ENCODE data around the gene HNRNPR.

DNA sequence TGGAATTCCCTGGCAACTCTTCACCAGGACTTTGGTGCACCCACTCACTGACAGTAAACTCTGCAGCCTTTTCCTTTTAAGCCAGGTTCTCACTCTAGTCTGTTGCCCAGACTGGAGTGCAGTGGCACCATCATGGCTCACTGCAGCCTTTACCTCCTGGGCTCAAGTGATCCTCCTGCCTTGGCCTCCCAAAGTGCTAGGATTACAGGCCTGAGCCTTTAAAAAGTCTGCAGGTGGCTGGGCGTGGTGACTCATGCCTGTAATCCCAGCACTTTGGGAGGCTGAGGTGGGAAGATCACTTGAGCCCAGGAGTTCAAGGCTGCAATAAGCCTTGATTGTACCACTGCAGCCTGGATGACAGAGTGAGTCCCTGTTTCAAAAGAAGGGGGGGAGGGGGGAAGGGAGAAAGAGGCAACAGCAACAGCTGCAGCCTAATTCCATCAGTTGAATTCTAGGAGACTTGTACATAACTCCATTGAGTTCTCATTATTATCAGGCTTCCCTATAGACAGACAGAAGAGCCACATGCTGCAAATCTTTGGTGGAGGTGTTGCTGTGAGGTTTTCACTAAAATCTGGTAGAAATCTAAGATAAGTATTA, 8.1 kb upstream of the HNRNPR start:
- TF ChIP-seq POLR2AphosphoS5 (IDR thresholded peaks at IDR 0.05; ENCODE audit: low read depth, low read length) (no peak), RBBP5 (IDR thresholded peaks at IDR 0.05; ENCODE audit: borderline replicate concordance, low read depth, low read length) (no peak), CHD1 (IDR thresholded peaks at IDR 0.05; ENCODE audit: low read depth, low read length) (no peak), CHD2 (IDR thresholded peaks at IDR 0.05; ENCODE audit: low read length) (no peak), EZH2 (IDR thresholded peaks at IDR 0.05; ENCODE audit: low read depth, low read length, severe bottlenecking) (no peak), POLR2A (IDR thresholded peaks at IDR 0.05; ENCODE audit: control extremely low read depth in 1 of 2, low read depth in 2 of 2, low read length in 2 of 2) (no peak), YY1 (IDR thresholded peaks at IDR 0.05; ENCODE audit: low read depth, low read length) (no peak), GABPA (IDR thresholded peaks at IDR 0.05; ENCODE audit: borderline replicate concordance, insufficient read depth, low read length) (no peak), SUZ12 (IDR thresholded peaks at IDR 0.05; ENCODE audit: low read length) (no peak), SAP30 (IDR thresholded peaks at IDR 0.05; ENCODE audit: insufficient read depth, insufficient replicate concordance, low read length) (no peak)
- TF ChIP-seq, protein P1, sequence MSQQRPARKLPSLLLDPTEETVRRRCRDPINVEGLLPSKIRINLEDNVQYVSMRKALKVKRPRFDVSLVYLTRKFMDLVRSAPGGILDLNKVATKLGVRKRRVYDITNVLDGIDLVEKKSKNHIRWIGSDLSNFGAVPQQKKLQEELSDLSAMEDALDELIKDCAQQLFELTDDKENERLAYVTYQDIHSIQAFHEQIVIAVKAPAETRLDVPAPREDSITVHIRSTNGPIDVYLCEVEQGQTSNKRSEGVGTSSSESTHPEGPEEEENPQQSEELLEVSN (IDR thresholded peaks at IDR 0.05), result no peak
- TF ChIP-seq, protein P2, sequence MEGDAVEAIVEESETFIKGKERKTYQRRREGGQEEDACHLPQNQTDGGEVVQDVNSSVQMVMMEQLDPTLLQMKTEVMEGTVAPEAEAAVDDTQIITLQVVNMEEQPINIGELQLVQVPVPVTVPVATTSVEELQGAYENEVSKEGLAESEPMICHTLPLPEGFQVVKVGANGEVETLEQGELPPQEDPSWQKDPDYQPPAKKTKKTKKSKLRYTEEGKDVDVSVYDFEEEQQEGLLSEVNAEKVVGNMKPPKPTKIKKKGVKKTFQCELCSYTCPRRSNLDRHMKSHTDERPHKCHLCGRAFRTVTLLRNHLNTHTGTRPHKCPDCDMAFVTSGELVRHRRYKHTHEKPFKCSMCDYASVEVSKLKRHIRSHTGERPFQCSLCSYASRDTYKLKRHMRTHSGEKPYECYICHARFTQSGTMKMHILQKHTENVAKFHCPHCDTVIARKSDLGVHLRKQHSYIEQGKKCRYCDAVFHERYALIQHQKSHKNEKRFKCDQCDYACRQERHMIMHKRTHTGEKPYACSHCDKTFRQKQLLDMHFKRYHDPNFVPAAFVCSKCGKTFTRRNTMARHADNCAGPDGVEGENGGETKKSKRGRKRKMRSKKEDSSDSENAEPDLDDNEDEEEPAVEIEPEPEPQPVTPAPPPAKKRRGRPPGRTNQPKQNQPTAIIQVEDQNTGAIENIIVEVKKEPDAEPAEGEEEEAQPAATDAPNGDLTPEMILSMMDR (IDR thresholded peaks at IDR 0.05; ENCODE audit: control extremely low read depth in 1 of 3, insufficient read depth in 1 of 3, low read depth in 1 of 3, low read length in 3 of 3), result no peak
- TF ChIP-seq, protein P3, sequence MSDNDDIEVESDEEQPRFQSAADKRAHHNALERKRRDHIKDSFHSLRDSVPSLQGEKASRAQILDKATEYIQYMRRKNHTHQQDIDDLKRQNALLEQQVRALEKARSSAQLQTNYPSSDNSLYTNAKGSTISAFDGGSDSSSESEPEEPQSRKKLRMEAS (IDR thresholded peaks at IDR 0.05), result no peak
